ENCODE data around the gene CALML6. TPM values are rescaled to one million over a fixed set of nuclear protein-coding genes. Genes with fewer than 3 reads are reported as not detected.

CALML6 gene
- total RNA-seq, 1 experiment from 2014 or later = 1.9 TPM

DNA sequence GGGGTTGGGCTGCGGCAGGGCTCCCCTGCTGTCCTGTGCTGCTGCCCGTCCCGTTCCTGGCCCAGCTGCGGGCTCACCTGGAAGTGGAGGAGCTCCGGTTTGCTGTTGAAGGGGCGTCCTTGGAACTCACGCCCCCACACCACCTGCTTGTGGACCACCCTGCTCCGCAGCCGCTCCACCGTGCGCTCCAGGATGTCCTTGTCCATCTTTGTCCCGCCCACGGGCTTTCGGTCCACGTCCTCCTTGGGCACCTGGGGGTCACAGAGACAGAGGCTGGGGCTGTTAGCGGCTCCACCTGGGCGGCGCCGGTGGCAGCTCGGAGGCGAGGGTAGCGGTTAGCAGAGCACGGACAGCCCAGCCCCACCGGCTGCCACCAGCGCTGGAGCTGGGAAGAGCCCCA lies 49.8 kb downstream of the CALML6 start (continued):
- TF ChIP-seq, protein P1, sequence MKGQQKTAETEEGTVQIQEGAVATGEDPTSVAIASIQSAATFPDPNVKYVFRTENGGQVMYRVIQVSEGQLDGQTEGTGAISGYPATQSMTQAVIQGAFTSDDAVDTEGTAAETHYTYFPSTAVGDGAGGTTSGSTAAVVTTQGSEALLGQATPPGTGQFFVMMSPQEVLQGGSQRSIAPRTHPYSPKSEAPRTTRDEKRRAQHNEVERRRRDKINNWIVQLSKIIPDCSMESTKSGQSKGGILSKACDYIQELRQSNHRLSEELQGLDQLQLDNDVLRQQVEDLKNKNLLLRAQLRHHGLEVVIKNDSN (CRISPR knock-in tag; IDR thresholded peaks at IDR 0.05) = no peak
- TF ChIP-seq, protein P2, sequence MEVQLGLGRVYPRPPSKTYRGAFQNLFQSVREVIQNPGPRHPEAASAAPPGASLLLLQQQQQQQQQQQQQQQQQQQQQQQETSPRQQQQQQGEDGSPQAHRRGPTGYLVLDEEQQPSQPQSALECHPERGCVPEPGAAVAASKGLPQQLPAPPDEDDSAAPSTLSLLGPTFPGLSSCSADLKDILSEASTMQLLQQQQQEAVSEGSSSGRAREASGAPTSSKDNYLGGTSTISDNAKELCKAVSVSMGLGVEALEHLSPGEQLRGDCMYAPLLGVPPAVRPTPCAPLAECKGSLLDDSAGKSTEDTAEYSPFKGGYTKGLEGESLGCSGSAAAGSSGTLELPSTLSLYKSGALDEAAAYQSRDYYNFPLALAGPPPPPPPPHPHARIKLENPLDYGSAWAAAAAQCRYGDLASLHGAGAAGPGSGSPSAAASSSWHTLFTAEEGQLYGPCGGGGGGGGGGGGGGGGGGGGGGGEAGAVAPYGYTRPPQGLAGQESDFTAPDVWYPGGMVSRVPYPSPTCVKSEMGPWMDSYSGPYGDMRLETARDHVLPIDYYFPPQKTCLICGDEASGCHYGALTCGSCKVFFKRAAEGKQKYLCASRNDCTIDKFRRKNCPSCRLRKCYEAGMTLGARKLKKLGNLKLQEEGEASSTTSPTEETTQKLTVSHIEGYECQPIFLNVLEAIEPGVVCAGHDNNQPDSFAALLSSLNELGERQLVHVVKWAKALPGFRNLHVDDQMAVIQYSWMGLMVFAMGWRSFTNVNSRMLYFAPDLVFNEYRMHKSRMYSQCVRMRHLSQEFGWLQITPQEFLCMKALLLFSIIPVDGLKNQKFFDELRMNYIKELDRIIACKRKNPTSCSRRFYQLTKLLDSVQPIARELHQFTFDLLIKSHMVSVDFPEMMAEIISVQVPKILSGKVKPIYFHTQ (CRISPR knock-in tag; IDR thresholded peaks at IDR 0.05) = no peak
- TF ChIP-seq ZNF671 (CRISPR knock-in tag; IDR thresholded peaks at IDR 0.05) = no peak
- TF ChIP-seq, protein P3, sequence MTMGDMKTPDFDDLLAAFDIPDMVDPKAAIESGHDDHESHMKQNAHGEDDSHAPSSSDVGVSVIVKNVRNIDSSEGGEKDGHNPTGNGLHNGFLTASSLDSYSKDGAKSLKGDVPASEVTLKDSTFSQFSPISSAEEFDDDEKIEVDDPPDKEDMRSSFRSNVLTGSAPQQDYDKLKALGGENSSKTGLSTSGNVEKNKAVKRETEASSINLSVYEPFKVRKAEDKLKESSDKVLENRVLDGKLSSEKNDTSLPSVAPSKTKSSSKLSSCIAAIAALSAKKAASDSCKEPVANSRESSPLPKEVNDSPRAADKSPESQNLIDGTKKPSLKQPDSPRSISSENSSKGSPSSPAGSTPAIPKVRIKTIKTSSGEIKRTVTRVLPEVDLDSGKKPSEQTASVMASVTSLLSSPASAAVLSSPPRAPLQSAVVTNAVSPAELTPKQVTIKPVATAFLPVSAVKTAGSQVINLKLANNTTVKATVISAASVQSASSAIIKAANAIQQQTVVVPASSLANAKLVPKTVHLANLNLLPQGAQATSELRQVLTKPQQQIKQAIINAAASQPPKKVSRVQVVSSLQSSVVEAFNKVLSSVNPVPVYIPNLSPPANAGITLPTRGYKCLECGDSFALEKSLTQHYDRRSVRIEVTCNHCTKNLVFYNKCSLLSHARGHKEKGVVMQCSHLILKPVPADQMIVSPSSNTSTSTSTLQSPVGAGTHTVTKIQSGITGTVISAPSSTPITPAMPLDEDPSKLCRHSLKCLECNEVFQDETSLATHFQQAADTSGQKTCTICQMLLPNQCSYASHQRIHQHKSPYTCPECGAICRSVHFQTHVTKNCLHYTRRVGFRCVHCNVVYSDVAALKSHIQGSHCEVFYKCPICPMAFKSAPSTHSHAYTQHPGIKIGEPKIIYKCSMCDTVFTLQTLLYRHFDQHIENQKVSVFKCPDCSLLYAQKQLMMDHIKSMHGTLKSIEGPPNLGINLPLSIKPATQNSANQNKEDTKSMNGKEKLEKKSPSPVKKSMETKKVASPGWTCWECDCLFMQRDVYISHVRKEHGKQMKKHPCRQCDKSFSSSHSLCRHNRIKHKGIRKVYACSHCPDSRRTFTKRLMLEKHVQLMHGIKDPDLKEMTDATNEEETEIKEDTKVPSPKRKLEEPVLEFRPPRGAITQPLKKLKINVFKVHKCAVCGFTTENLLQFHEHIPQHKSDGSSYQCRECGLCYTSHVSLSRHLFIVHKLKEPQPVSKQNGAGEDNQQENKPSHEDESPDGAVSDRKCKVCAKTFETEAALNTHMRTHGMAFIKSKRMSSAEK (CRISPR knock-in tag; IDR thresholded peaks at IDR 0.05; ENCODE audit: borderline replicate concordance) = no peak
- TF ChIP-seq CBFB (CRISPR knock-in tag; IDR thresholded peaks at IDR 0.05; ENCODE audit: low read depth) = no peak
- TF ChIP-seq JUN (CRISPR knock-in tag; IDR thresholded peaks at IDR 0.05) = no peak
- TF ChIP-seq ATF1 (CRISPR knock-in tag; IDR thresholded peaks at IDR 0.05) = no peak

DNA sequence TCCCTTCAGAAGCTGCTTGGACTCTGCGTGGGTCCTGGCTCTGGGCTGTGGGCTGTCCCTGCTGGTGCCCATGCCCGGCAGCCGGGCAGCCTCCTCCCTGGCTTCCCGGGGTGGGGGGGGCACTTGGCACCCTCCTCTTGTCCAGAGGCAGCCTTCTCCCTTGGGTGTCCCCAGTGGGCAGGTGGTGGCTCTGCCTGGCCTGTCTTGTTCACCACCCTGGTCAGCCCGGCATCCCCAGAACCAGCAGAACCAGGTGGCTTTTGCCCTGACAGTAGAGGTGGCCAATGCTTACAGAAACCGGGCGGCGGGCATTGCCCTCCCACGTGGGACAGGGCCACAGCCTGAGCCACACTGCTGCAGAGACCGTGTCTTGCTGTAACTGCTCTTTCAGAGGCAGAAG lies 50.5 kb downstream of the CALML6 start:
- peaks cover 4% of the 10 kb centered on the region; the same call in 1 of the 2 replicates for H3K9me3 Mint-ChIP-seq
- no peak for ATAC-seq
- H3K4me3 Mint-ChIP-seq = no peak overlapping the region
- no peaks in the 10 kb centered on the region for H3K36me3 Mint-ChIP-seq
- DNase-seq (ENCODE audit: low spot score) = no peak
- ChIA-PET CTCF (interaction anchor here (0.6 to 1.9 kb wide), 4 partner anchors 13 to 78 kb away, joined by 3 to 14 read pairs (median 4); no protein-coding TSS in a partner anchor), POLR2A (no interaction called here)
- no peaks in the 10 kb centered on the region; the same call in 1 of the 2 replicates for H3K27me3 Mint-ChIP-seq (ENCODE audit: low read depth)
- TF ChIP-seq, protein P4, sequence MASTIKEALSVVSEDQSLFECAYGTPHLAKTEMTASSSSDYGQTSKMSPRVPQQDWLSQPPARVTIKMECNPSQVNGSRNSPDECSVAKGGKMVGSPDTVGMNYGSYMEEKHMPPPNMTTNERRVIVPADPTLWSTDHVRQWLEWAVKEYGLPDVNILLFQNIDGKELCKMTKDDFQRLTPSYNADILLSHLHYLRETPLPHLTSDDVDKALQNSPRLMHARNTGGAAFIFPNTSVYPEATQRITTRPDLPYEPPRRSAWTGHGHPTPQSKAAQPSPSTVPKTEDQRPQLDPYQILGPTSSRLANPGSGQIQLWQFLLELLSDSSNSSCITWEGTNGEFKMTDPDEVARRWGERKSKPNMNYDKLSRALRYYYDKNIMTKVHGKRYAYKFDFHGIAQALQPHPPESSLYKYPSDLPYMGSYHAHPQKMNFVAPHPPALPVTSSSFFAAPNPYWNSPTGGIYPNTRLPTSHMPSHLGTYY (CRISPR knock-in tag; IDR thresholded peaks at IDR 0.05) = no peak
- peaks cover 11% of the 10 kb centered on the region for H3K4me1 Mint-ChIP-seq
- H3K27ac Mint-ChIP-seq = no peak overlapping the region

DNA sequence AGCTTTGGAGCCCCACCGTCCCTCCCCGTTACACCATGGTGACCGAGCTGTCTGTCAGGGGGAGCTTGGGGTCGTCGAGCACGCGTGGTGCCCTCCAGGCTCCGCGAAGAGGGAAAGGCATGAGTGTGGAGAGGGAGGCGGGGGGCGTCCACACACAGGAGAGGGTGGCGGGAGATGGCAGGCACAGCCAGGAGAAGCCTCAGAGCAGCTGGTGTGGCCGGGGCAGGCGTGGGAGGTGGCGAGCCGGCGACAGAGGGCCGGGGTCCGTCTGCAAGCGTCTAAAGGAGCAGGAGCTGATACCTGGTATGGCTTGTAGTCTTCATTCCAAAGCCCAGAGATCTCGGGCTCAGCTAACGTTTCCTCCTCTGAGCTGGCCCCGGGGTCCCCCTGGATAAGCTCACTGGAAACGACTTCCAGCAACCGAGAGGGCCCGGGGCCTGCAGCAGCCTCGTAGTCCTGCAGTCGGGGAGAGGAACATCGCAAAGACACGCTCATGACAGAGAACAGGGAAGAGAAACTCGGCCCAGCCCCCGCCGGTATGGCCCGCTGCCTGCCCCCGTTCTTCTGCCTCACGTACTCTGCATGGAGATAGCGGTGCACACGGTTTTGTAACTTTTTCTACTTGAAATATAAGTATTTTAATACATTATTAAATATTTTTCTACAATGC lies 51.1 kb downstream of the CALML6 start:
- Mint-ChIP-seq H3K9me3 (peaks cover 11% of the 10 kb centered on the region), H3K4me1 (peaks cover 4% of the 10 kb centered on the region), H3K36me3 (no peaks in the 10 kb centered on the region), H3K4me3 (no peak overlapping the region), H3K27me3 (ENCODE audit: low read depth) (no peaks in the 10 kb centered on the region; the same call in 1 of the 2 replicates), H3K27ac (no peak overlapping the region)
- no peak for DNase-seq (ENCODE audit: low spot score)
- CTCF ChIA-PET = interaction anchor here (0.6 to 1.9 kb wide), 5 partner anchors 13 to 80 kb away, joined by 3 to 14 read pairs (median 4); no protein-coding TSS in a partner anchor
- POLR2A ChIA-PET = interaction anchor here (0.6 kb wide), 1 partner anchor 34 kb away, joined by 3 read pairs; no protein-coding TSS in a partner anchor
- TF ChIP-seq, protein P5, sequence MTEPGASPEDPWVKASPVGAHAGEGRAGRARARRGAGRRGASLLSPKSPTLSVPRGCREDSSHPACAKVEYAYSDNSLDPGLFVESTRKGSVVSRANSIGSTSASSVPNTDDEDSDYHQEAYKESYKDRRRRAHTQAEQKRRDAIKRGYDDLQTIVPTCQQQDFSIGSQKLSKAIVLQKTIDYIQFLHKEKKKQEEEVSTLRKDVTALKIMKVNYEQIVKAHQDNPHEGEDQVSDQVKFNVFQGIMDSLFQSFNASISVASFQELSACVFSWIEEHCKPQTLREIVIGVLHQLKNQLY (CRISPR knock-in tag; IDR thresholded peaks at IDR 0.05) = no peak
- TF ChIP-seq GRHL2 (CRISPR knock-in tag; IDR thresholded peaks at IDR 0.05; ENCODE audit: insufficient replicate concordance, severe bottlenecking) (no peak), NFATC4 (CRISPR knock-in tag; IDR thresholded peaks at IDR 0.05) (no peak), GABPB1 (CRISPR knock-in tag; IDR thresholded peaks at IDR 0.05) (no peak)
- TF ChIP-seq, protein P3 (CRISPR knock-in tag; IDR thresholded peaks at IDR 0.05; ENCODE audit: borderline replicate concordance) = no peak
- TF ChIP-seq, protein P6, sequence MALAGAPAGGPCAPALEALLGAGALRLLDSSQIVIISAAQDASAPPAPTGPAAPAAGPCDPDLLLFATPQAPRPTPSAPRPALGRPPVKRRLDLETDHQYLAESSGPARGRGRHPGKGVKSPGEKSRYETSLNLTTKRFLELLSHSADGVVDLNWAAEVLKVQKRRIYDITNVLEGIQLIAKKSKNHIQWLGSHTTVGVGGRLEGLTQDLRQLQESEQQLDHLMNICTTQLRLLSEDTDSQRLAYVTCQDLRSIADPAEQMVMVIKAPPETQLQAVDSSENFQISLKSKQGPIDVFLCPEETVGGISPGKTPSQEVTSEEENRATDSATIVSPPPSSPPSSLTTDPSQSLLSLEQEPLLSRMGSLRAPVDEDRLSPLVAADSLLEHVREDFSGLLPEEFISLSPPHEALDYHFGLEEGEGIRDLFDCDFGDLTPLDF (CRISPR knock-in tag; IDR thresholded peaks at IDR 0.05) = no peak
- no peak for ATAC-seq
